Vagina (tissue), 2 donors: ENCODE measurements around the gene ADD1.

ENCODE experiments used
- CTCF ChIP-seq, 3 experiments: fragments of 450-650 bp in 2 of 3; fragments of 200-600 bp in 1 of 3; sonication (generic) in 1 of 3; IDR thresholded peaks; one replicate each; pipeline ENCODE4 v1.5.1; 2017 to 2019; ENCODE audit warnings: antibody characterized with exemption in 3 of 3, mild to moderate bottlenecking in 2 of 3, moderate library complexity in 2 of 3
- POLR2A ChIP-seq, 2 donors: fragments of 450-650 bp; IDR thresholded peaks; one replicate each; pipeline ENCODE4 v1.6.1; 2017; ENCODE audit warnings: antibody characterized with exemption in 2 of 2, mild to moderate bottlenecking in 2 of 2, moderate library complexity in 2 of 2
- POLR2AphosphoS5 ChIP-seq, 2 donors: sonication (generic); formaldehyde crosslinking; IDR thresholded peaks; one replicate each; pipeline ENCODE4 v1.9.0; 2017; ENCODE audit warnings: antibody characterized with exemption in 2 of 2, mild to moderate bottlenecking in 2 of 2, low read depth in 1 of 2; ENCODE audit not compliant: insufficient read depth in 1 of 2

- TF ChIP-seq CTCF (IDR thresholded peaks at IDR 0.05) (no peak), POLR2A (IDR thresholded peaks at IDR 0.05) (no peak), POLR2AphosphoS5 (IDR thresholded peaks at IDR 0.05; ENCODE audit: insufficient read depth in 1 of 2, low read depth in 1 of 2) (no peak)
Measured at GRCh38 chr4:2962614-2963174, 119.0 kb downstream of the ADD1 start.
